GM23248 (cell line): ENCODE results near the gene GNPTG.

ENCODE experiments used
- EZH2 ChIP-seq: fragments of 200-600 bp; sonication (generic); IDR thresholded peaks from 2 replicates; pipeline ENCODE4 v1.6.1; 2018; ENCODE audit warnings: antibody characterized with exemption, mild to moderate bottlenecking; ENCODE audit not compliant: insufficient read depth, poor library complexity, severe bottlenecking
- EZH2phosphoT487 ChIP-seq: fragments of 200-600 bp; sonication (generic); IDR thresholded peaks from 2 replicates; pipeline ENCODE4 v1.6.1; 2018; ENCODE audit warnings: antibody characterized with exemption, moderate library complexity, mild to moderate bottlenecking, low read depth; ENCODE audit not compliant: insufficient read depth

GRCh38 chr16:1372292-1372950, 20.7 kb downstream of the GNPTG start:
- TF ChIP-seq EZH2 (no peak), EZH2phosphoT487 (no peak)
